GM18505 (cell line): ENCODE results near the gene MYO16.

Source experiments
- ATAC-seq: cut with Tn5 transposase; IDR thresholded peaks from one replicate; pipeline ENCODE4 v1.9.1; 2021; ENCODE audit not compliant: unreplicated experiment
- POLR2A ChIP-seq: IDR thresholded peaks from 4 replicates; pipeline ENCODE4 v1.6.1; 2011; ENCODE audit warnings: borderline replicate concordance; ENCODE audit not compliant: insufficient read depth, insufficient read length; ENCODE audit errors: extremely low read depth

Gene MYO16

DNA sequence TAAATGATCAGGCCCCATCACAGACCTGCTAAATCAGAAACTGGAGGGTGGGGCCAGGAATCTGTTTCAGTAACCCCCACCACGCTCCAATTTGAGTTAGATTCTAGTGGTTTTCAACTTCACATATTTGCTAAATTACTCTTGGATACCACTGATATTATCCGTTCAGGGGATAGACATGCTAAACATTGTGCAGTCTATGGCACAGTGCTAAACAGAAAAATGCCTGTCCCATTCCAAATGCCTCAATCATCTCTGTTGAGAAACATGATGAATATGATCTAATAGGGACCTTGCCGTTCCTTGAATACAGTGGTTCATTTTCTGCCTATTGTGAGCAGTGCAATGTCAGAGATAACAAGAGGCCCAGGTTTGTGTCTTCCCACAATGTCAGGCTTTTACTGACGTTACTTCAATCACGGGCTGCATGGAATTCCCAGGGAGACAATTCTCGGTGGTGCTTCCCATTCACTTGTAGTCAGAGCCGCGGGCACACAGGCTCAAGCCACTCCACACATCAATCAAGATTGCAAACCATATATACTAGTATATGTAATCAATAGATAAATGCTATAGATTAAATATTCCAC, 52.7 kb downstream of the MYO16 start:
- no peak for TF ChIP-seq POLR2A
- ATAC-seq: no peak

DNA sequence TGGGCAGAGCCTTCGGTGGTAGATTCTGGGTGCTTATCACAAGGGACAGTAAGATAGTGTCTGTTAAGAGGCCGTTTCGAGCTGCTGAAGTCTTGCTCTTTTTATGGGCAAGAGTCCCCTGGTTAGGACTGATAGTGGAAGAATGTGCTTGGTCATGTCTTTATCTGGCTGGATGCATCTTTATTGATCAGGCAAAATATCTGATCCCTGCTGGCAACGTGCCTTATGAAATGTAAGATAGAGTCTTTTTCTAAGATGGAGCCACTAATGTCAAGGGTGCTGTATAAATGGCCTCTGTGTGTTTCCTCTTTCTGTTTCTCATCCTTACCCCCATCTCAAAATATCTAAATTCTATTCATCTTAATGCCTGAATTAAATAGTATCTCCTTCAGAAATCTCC, 53.3 kb downstream of the MYO16 start:
- no peak for TF ChIP-seq POLR2A

DNA sequence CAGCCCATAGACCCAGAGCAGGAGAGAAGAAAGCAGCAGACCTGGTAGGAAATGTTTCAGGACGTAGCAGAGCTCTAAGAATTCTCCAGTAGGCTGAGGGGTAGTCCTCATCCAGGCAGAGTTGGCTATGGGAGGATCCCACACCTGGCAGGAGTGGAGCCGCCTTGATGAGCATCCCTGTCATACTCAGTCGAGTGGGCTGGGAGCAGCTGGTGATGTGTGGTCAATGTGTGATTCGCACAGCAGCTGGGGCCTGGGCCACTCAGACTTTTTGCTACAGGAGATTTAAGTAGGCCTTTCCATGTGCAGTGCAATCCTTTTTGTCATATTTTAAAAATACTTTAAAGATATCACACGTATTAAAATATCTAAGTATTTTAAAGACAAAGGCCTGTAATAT, 56.6 kb downstream of the MYO16 start:
- ATAC-seq: no peak

More for the DNA sequence above, 53.3 kb downstream of the MYO16 start:
- no peak for ATAC-seq

DNA sequence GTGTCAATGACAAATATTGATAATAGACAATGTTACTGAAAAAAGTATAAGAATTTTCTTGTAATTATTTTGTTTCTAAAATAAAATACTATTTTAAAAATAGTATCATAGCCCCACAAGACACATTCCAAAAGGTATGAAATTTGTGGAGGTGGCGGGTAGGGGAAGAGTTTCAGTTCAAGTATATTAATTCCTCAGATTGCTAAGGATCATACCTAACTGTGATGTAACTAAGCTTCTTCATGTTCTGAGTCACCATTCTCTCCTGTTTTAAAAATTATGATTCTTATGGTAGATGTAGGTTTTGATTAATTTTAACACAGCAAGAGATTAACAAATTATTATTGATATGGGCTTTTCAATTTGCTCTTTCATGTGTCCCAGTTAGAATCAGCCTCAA, 61.3 kb downstream of the MYO16 start:
- TF ChIP-seq POLR2A: no peak
- no peak for ATAC-seq

More for the DNA sequence above, 56.6 kb downstream of the MYO16 start:
- TF ChIP-seq POLR2A: no peak

DNA sequence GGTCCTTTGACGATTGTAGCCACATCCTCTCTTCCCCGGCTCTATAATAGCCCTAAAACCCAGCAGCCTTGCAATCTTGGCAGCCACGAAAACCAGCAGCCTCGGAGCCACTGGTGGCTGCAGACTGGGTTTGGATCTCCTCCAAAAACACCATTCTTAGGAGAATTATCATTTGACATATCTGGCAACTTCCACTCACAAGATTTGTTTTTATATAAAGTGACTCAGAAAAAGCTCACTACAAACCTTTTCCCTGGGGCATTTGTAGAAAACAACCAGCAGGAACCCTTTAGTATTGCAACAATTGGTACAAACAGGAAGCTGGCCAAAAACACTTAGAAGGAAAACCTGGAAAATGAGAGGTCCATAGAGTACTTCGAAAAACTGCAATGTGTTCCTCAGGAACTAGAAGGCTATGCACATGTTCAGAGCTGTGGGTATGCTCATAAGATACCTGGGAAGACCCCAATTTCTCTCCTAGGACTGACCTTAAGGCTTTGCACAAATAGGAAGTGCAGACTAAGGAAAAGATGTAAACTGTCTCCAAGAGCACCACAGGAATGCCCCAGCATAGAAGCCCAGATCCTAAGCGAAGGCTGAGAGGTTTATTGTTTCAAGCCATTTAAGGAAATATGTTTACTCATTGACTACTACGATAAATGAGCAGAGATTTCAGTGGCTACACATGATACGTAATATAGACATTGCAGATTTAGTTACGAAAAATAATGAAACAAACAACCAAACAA, 71.2 kb downstream of the MYO16 start:
- ATAC-seq: no peak
- TF ChIP-seq POLR2A: no peak

DNA sequence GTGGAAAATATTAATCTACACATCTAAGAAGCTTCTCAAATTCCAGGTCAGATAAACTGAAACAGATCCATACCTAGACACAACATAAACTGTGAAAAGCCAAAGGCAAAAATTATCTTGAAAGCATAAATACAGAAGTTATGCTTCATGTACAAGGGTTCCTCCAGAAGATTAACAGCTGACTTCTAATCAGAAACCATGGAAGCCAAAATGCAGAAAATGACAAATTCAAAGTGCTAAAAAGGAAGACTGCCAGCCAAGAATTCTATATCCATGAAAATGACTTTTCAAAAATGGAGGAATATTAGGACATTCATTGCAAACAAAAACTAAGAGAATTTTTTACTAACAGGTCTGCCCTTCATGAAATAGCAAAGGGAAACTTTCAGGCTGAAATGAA, 72.8 kb downstream of the MYO16 start:
- no peak for TF ChIP-seq POLR2A
- no peak for ATAC-seq

DNA sequence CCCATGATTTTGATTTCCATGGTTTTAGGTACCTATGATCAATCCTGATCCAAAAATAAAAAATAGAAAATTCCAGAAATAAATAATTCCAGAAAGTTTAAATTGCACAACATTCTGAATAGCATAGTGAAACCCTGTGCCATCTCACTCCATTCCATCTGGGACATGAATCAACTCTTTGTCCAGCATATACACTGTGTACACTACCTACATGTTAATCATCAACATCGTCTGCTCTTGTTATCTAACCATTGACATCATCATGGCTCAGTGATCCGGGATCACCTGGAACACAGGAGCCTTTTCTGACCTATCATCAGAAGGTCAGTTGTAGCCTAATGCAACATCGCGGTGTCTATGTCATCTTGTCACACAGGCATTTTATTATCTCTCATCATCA, 75.6 kb downstream of the MYO16 start:
- no peak for TF ChIP-seq POLR2A
- ATAC-seq: no peak

DNA sequence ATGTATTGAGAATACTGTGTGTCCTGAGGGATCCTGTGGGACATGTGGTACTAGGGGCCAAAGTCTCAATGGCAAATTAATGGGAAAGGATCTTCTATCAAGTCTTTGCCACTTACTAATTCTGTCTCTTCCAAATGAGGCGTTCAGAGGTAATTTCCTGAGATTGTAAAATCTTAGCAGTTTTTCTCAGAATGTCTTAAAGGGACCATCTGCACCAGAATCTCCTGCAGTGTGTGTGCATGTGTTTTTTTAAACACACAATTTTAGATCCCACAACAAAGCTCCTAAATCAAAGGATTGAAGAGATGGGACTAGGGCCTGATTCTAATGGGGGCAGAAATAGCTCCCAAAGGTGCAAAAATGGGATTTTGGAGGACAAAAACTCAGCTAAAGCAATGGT, 78.2 kb downstream of the MYO16 start:
- no peak for ATAC-seq
- no peak for TF ChIP-seq POLR2A

DNA sequence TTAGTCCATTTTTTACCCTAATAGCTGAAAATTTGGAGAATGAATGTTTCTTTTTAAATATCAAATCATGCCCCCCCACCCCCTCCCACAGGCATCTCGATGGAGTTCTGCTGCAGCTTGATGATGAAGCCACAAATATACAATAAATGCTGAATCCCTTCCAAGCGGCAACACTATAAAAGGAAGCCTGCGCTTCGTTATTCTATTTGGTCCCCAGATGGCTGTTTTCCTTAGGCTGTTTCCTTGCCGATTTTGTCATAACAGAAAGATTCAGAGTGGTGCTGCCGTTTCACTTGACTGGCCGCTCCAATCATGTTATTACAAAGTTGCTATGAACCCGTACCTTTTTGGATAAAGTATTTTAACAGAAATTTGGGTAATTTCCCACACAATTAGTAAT, 79.5 kb downstream of the MYO16 start:
- no peak for TF ChIP-seq POLR2A
- no peak for ATAC-seq

DNA sequence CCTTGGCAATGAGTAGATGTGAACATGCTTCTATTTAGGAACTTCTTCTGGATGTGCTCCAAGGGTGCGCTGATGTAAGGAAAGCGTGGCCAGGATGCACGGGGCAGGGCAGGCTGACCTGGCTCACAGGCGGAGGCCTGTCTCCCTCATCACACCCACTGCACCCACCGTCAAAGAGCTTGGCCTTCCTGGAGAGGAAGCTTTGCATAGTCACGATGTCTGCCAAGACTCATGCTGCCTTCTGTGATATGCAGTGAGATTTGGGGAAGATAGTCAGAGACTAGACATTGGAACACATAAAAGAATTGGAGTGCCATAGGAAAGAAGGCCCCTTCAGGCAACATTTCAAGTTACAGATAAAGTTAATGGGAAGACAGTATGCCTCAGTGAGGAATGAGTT, 82.0 kb downstream of the MYO16 start:
- ATAC-seq: no peak
- no peak for TF ChIP-seq POLR2A

DNA sequence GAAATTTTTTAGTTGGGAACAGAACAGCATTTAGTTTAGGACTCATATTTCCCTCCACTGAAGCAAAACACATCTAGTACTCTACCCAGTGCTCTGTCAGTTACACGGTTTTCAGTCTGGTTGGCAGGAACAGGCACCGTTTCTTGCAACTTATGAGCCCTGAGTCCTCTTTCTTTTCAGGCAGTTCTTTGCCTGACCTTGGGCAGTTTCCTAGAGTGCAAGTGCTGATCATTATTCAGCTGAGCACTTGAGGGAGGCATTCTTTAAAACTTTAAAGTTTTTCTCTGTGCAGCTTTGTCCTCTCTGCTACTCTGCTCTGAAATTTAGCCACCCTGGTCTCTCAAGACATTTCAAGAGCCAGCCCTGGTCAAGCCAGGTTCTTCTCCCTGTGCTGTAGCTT, 96.1 kb downstream of the MYO16 start:
- TF ChIP-seq POLR2A: no peak
- ATAC-seq: no peak

DNA sequence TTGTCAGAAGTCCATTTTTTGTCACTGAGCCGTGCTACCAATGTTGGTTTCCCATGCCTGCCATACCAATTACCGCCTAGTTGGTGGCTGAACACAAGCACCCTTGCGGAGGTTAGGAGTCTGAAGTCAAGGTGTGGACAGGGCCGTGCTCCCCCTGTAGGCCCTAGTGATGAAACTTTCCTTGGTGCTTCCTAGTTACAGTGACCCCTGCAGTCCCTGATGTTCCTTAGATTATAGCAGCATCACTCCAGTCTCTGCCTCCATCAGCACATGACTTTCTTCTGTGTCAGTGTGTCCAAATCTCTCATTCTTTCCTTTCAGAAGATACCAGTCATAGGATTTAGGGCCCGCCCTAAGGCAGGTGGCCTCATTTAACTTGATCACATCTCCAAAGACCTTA, 99.0 kb downstream of the MYO16 start:
- TF ChIP-seq POLR2A: no peak
- ATAC-seq: no peak

DNA sequence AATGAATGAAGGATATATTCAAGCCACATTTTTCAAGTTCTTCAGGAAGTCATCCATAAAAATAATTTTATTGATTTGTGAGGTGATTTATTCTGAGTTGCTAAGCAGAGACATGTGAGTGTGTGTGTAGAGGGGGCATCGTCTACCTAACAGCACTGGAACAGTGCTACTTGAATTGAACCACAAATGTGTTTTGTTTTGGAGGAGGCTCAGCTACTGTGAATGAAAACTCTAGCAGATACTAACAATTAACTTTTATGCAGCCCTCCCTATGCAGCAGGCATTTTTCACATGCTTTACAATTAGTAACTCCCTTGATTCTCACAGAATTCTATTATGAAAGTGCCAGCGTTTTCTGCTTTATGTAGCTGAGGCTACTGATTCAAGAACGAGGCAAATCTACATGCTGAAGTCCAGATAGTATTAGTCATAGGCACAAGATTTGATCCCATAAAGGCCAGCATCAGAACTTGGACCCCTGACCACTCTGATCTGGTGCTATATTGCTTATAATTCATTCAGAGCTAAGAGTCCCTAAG, 103.7 kb downstream of the MYO16 start:
- ATAC-seq: no peak
- no peak for TF ChIP-seq POLR2A

DNA sequence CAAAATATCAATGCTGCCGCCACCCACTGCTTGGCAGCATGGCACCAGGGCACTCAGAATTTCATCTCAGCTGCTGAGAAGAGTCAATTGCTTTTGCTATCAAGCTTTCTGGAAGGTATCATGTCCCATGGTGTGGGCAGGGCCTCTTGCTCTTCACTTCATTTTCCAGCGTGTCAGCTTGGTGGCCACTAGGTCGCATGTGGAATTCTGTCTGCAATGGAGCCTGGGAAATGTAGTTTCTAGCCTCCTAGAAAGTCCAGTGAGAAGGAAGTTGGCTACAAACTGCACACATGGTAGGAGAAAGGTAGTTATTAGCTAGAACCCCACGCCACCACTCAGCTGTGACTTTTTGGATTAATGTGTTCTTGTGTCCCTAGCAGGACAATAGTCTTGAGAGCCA, 105.3 kb downstream of the MYO16 start:
- TF ChIP-seq POLR2A: no peak
- ATAC-seq: no peak
